HTERT RPE-1 (cell line): Measurements from ENCODE around the gene GSTO2.

Experiments
- in situ Hi-C: fragments of 300-500 bp; cut with MboI; formaldehyde crosslinking; loops from 4 replicates; pipeline ENCODE4 v1.14.3; 2020; ENCODE audit warnings: low sequenced_read_pairs

The GSTO2 gene

GRCh38 chr10:104307576-104308438 is 38.8 kb downstream of the GSTO2 start:
- in situ Hi-C loops: no loop called here

- in situ Hi-C loops: no loop called here
Observed at GRCh38 chr10:104308439-104308903, 39.5 kb downstream of the GSTO2 start.

- in situ Hi-C loops: no loop called here
Observed at GRCh38 chr10:104309980-104310978, 41.3 kb downstream of the GSTO2 start.

- in situ Hi-C loops: no loop called here
Observed at GRCh38 chr10:104311184-104311720, 42.3 kb downstream of the GSTO2 start.

GRCh38 chr10:104314591-104315485 is 45.9 kb downstream of the GSTO2 start:
- in situ Hi-C loops: no loop called here

- in situ Hi-C loops: no loop called here
Observed at GRCh38 chr10:104315486-104315921, 46.5 kb downstream of the GSTO2 start.

- in situ Hi-C loops: no loop called here
Observed at GRCh38 chr10:104316321-104317099, 47.5 kb downstream of the GSTO2 start.

GRCh38 chr10:104317269-104317710 is 48.3 kb downstream of the GSTO2 start:
- in situ Hi-C loops: no loop called here

- in situ Hi-C loops: no loop called here
Observed at GRCh38 chr10:104317726-104318299, 48.8 kb downstream of the GSTO2 start.

GRCh38 chr10:104318326-104318725 is 49.3 kb downstream of the GSTO2 start:
- in situ Hi-C loops: no loop called here

- in situ Hi-C loops: no loop called here
Observed at GRCh38 chr10:104318810-104319741, 50.1 kb downstream of the GSTO2 start.

GRCh38 chr10:104321226-104321625 is 52.2 kb downstream of the GSTO2 start:
- in situ Hi-C loops: no loop called here

GRCh38 chr10:104321725-104322415 is 52.9 kb downstream of the GSTO2 start:
- in situ Hi-C loops: no loop called here

GRCh38 chr10:104322416-104322782 is 53.4 kb downstream of the GSTO2 start:
- in situ Hi-C loops: no loop called here

- in situ Hi-C loops: no loop called here
Observed at GRCh38 chr10:104323085-104323484, 54.1 kb downstream of the GSTO2 start.

GRCh38 chr10:104323760-104324201 is 54.8 kb downstream of the GSTO2 start:
- in situ Hi-C loops: no loop called here

- in situ Hi-C loops: no loop called here
Observed at GRCh38 chr10:104324221-104324686, 55.3 kb downstream of the GSTO2 start.
